Epidermal melanocyte (primary cell): ENCODE measurements around the gene DAZ1.
"Not testable (repeated sequence)": the region's sequence is repeated elsewhere in the genome, so short reads cannot be mapped to it uniquely, and the experiment has no call there.

Experiments
- DNase-seq: peaks from one replicate; pipeline ENCODE4 v3.0.0; 2011; ENCODE audit warnings: low spot score; ENCODE audit not compliant: insufficient read length

The DAZ1 gene, protein sequence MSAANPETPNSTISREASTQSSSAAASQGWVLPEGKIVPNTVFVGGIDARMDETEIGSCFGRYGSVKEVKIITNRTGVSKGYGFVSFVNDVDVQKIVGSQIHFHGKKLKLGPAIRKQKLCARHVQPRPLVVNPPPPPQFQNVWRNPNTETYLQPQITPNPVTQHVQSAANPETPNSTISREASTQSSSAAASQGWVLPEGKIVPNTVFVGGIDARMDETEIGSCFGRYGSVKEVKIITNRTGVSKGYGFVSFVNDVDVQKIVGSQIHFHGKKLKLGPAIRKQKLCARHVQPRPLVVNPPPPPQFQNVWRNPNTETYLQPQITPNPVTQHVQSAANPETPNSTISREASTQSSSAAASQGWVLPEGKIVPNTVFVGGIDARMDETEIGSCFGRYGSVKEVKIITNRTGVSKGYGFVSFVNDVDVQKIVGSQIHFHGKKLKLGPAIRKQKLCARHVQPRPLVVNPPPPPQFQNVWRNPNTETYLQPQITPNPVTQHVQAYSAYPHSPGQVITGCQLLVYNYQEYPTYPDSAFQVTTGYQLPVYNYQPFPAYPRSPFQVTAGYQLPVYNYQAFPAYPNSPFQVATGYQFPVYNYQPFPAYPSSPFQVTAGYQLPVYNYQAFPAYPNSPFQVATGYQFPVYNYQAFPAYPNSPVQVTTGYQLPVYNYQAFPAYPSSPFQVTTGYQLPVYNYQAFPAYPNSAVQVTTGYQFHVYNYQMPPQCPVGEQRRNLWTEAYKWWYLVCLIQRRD

DNA sequence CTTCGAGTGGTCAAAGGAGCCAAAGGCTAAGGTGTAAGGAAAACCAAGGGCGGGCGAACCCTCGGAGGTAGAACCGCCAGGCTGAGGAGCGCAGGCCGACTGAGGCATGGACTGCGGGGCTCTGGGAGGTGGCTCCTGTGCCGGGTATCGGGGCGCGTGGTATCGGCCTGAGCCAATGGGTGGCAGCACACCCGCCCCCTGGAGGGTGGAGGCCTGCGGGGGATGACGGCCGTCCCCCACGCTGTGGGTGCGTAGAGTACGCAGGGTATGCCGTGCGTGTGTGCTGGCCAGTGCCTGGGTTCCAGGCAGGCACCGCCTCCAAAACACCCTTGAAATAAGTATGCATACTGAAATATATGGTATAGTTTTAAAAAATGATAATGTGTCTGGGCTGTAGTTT lies at the start of gene DAZ1:
Gene DAZ1 (minus strand): TSS at position 101 of the 400 bp plus-strand sequence. CDS start 208 bp downstream, outside the sequence.
- DNase-seq = not testable (repeated sequence)

DNA sequence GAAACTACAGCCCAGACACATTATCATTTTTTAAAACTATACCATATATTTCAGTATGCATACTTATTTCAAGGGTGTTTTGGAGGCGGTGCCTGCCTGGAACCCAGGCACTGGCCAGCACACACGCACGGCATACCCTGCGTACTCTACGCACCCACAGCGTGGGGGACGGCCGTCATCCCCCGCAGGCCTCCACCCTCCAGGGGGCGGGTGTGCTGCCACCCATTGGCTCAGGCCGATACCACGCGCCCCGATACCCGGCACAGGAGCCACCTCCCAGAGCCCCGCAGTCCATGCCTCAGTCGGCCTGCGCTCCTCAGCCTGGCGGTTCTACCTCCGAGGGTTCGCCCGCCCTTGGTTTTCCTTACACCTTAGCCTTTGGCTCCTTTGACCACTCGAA lies 20.4 kb upstream of the DAZ1 start, which contains the start of gene DAZ2:
Gene DAZ2 (plus strand): TSS at position 301 of the 400 bp plus-strand sequence. CDS start 208 bp downstream, outside the sequence.
- not testable (repeated sequence) for DNase-seq

DNA sequence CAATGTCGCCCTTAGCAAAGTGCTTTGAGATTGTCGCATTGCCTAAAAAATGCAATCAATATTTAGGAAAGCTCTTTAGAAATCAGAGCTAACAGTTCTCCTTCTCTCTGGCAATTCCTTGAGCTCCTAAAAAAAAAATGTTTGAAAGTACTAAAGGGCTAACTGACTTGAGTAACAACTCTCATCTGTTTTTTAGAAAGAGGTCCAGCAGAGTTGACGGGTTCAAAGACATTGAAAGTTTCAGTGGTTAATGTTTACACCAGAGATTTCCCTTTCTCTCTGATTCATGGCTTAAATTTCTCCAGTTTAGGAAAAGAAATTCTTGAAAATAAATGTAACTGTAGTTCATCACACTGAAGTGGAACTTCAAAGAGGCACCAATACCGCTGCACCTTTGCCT lies 11.9 kb upstream of the DAZ1 start:
- DNase-seq = not testable (repeated sequence)

DNA sequence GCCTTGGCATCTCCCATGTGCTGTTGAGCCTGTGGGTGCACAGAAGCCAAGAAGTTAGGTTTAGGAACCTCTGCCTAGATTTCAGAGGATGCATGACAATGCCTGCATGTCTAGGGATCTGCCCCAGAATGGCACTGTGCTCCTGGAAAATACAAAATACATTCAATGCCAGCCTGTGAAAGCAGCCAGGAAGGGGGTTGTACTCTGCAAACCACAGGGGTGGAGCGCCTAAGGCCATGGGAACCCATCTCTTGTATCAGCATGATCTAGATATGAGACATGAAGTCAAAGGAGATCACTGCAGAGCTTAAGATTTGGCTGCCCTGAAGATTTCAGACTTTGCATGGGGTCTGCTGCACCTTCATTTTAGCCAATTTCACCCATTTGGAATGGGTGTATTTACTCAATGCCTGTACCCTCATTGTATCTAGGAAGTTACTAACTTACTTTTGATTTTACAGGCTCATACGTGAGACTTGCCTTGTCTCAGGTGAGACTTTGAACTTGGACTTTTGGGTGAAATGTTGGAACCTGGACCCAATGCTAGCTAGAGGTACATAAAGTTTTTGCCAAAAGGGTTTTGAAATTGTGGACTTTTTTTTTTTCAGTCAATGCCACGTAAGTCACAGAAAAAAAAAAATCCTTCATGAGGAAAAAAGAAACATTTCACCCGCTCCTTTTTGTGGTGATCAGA lies 11.1 kb upstream of the DAZ1 start:
- not testable (repeated sequence) for DNase-seq

DNA sequence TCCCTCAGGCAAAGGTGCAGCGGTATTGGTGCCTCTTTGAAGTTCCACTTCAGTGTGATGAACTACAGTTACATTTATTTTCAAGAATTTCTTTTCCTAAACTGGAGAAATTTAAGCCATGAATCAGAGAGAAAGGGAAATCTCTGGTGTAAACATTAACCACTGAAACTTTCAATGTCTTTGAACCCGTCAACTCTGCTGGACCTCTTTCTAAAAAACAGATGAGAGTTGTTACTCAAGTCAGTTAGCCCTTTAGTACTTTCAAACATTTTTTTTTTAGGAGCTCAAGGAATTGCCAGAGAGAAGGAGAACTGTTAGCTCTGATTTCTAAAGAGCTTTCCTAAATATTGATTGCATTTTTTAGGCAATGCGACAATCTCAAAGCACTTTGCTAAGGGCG lies 8.6 kb upstream of the DAZ1 start:
- DNase-seq = not testable (repeated sequence)
